Sigmoid colon (tissue), 4 donors: ENCODE results near the gene OLFML3.

Experiments used
- CTCF ChIP-seq, 4 experiments: fragments of 450-650 bp in 3 of 4; fragments of 200-600 bp in 1 of 4; IDR thresholded peaks; one replicate each; pipeline ENCODE4 v1.5.1; 2016 to 2019; ENCODE audit warnings: antibody characterized with exemption in 4 of 4, mild to moderate bottlenecking in 3 of 4, moderate library complexity in 2 of 4
- POLR2A ChIP-seq, 2 donors: fragments of 450-650 bp; IDR thresholded peaks; one replicate each; pipeline ENCODE4 v1.6.1; 2016; ENCODE audit warnings: antibody characterized with exemption in 2 of 2, mild to moderate bottlenecking in 2 of 2, moderate library complexity in 2 of 2
- POLR2AphosphoS5 ChIP-seq, 4 donors: sonication (generic); formaldehyde crosslinking; IDR thresholded peaks; one replicate each; pipeline ENCODE4 v1.6.1; 2017; ENCODE audit warnings: antibody characterized with exemption in 4 of 4

- TF ChIP-seq POLR2AphosphoS5 (IDR thresholded peaks at IDR 0.05): no peak
- TF ChIP-seq CTCF (IDR thresholded peaks at IDR 0.05): no peak
- no peak for TF ChIP-seq POLR2A (IDR thresholded peaks at IDR 0.05)
Observed at GRCh38 chr1:114003431-114003830, 24.2 kb downstream of the OLFML3 start.
